Measurements from ENCODE around the gene NANOS1. TPM values are rescaled to one million over a fixed set of nuclear protein-coding genes. Genes with fewer than 3 reads are reported as not detected.

Gene NANOS1
- polyA plus RNA-seq, 2 donors: 1.1 to 1.3 TPM

GRCh38 chr10:119049777-119050176 lies 20.3 kb downstream of the NANOS1 start:
- no peaks in the 10 kb centered on the region for H3K27me3 ChIP-seq (ENCODE audit: control insufficient read depth in 1 of 2, insufficient read depth in 2 of 2, low read length in 2 of 2)
- 96 to 97% methylated on average over 14 of the region's 14 CpGs for WGBS, 2 donors
- H3K4me1 ChIP-seq (ENCODE audit: control insufficient read depth in 2 of 2, insufficient read depth in 2 of 2, low read length in 1 of 2): no peaks in the 10 kb centered on the region
- no peak overlapping the region for H3K27ac ChIP-seq (ENCODE audit: low read depth in 2 of 2, low read length in 1 of 2)
- H3K9me3 ChIP-seq (ENCODE audit: control insufficient read depth in 2 of 2, insufficient read depth in 1 of 2, low read depth in 1 of 2, low read length in 1 of 2): no peaks in the 10 kb centered on the region
- no peak overlapping the region for H3K4me3 ChIP-seq (ENCODE audit: low read depth in 1 of 2, low read length in 2 of 2)
- peaks cover 14 to 17% of the 10 kb centered on the region in 2 donors for H3K36me3 ChIP-seq (ENCODE audit: control insufficient read depth in 2 of 2, insufficient read depth in 2 of 2, low read length in 1 of 2)

GRCh38 chr10:119051775-119052174 lies 22.3 kb downstream of the NANOS1 start:
- H3K27me3 ChIP-seq (ENCODE audit: control insufficient read depth in 1 of 2, insufficient read depth in 2 of 2, low read length in 2 of 2): no peaks in the 10 kb centered on the region
- no peak overlapping the region for H3K27ac ChIP-seq (ENCODE audit: low read depth in 2 of 2, low read length in 1 of 2)
- no peaks in the 10 kb centered on the region for H3K9me3 ChIP-seq (ENCODE audit: control insufficient read depth in 2 of 2, insufficient read depth in 1 of 2, low read depth in 1 of 2, low read length in 1 of 2)
- peaks cover 16 to 20% of the 10 kb centered on the region in 2 donors for H3K36me3 ChIP-seq (ENCODE audit: control insufficient read depth in 2 of 2, insufficient read depth in 2 of 2, low read length in 1 of 2)
- WGBS, 2 donors: 77 to 88% methylated on average over 3 of the region's 3 CpGs
- H3K4me1 ChIP-seq (ENCODE audit: control insufficient read depth in 2 of 2, insufficient read depth in 2 of 2, low read length in 1 of 2): no peaks in the 10 kb centered on the region
- no peak overlapping the region for H3K4me3 ChIP-seq (ENCODE audit: low read depth in 1 of 2, low read length in 2 of 2)

- WGBS, 2 donors: 84 to 92% methylated on average over 1 of the region's 1 CpG
These were observed 26.0 kb downstream of the NANOS1 start for GRCh38 chr10:119055472-119055871.

GRCh38 chr10:119058010-119058409 lies 28.5 kb downstream of the NANOS1 start:
- WGBS, 2 donors: 91 to 92% methylated on average over 11 of the region's 11 CpGs
- Histone ChIP-seq H3K27ac (ENCODE audit: low read depth in 2 of 2, low read length in 1 of 2) (no peak overlapping the region), H3K4me1 (ENCODE audit: control insufficient read depth in 2 of 2, insufficient read depth in 2 of 2, low read length in 1 of 2) (no peaks in the 10 kb centered on the region), H3K9me3 (ENCODE audit: control insufficient read depth in 2 of 2, insufficient read depth in 1 of 2, low read depth in 1 of 2, low read length in 1 of 2) (no peaks in the 10 kb centered on the region), H3K36me3 (ENCODE audit: control insufficient read depth in 2 of 2, insufficient read depth in 2 of 2, low read length in 1 of 2) (peaks cover 20 to 21% of the 10 kb centered on the region in 2 donors), H3K4me3 (ENCODE audit: low read depth in 1 of 2, low read length in 2 of 2) (no peak overlapping the region), H3K27me3 (ENCODE audit: control insufficient read depth in 1 of 2, insufficient read depth in 2 of 2, low read length in 2 of 2) (no peaks in the 10 kb centered on the region)

More at GRCh38 chr10:119055472-119055871, 26.0 kb downstream of the NANOS1 start:
- no peaks in the 10 kb centered on the region for H3K4me1 ChIP-seq (ENCODE audit: control insufficient read depth in 2 of 2, insufficient read depth in 2 of 2, low read length in 1 of 2)
- H3K9me3 ChIP-seq (ENCODE audit: control insufficient read depth in 2 of 2, insufficient read depth in 1 of 2, low read depth in 1 of 2, low read length in 1 of 2): no peaks in the 10 kb centered on the region
- H3K4me3 ChIP-seq (ENCODE audit: low read depth in 1 of 2, low read length in 2 of 2): no peak overlapping the region
- H3K36me3 ChIP-seq (ENCODE audit: control insufficient read depth in 2 of 2, insufficient read depth in 2 of 2, low read length in 1 of 2): peaks cover 21% of the 10 kb centered on the region in 2 donors
- no peaks in the 10 kb centered on the region for H3K27me3 ChIP-seq (ENCODE audit: control insufficient read depth in 1 of 2, insufficient read depth in 2 of 2, low read length in 2 of 2)
- H3K27ac ChIP-seq (ENCODE audit: low read depth in 2 of 2, low read length in 1 of 2): no peak overlapping the region

DNA sequence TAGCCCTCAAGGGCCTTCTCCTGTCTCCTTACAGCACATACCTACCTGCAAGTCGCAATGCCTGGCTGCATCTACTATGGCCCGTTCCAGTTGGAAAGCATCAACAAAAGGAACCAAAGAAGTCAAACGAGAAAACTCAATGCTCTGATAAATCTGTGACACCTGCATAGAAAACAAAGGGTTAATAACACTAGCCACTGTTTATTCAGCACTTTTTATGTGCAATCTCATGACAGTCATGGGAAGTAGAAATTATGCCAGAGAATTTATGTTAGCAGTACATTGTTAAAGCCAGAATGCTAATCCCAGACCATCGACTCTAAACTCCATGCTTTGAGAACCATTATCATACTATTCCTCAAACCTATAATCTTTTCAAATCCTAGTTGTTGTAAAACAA lies 30.0 kb downstream of the NANOS1 start:
- 73 to 74% methylated on average over 4 of the region's 4 CpGs for WGBS, 2 donors
- H3K4me3 ChIP-seq (ENCODE audit: low read depth in 1 of 2, low read length in 2 of 2): no peak overlapping the region
- H3K4me1 ChIP-seq (ENCODE audit: control insufficient read depth in 2 of 2, insufficient read depth in 2 of 2, low read length in 1 of 2): no peaks in the 10 kb centered on the region
- no peak overlapping the region for H3K27ac ChIP-seq (ENCODE audit: low read depth in 2 of 2, low read length in 1 of 2)
- H3K9me3 ChIP-seq (ENCODE audit: control insufficient read depth in 2 of 2, insufficient read depth in 1 of 2, low read depth in 1 of 2, low read length in 1 of 2): no peaks in the 10 kb centered on the region
- H3K27me3 ChIP-seq (ENCODE audit: control insufficient read depth in 1 of 2, insufficient read depth in 2 of 2, low read length in 2 of 2): no peaks in the 10 kb centered on the region
- H3K36me3 ChIP-seq (ENCODE audit: control insufficient read depth in 2 of 2, insufficient read depth in 2 of 2, low read length in 1 of 2): peaks cover 15 to 22% of the 10 kb centered on the region in 2 donors

GRCh38 chr10:119060107-119060506 lies 30.6 kb downstream of the NANOS1 start:
- no peaks in the 10 kb centered on the region for H3K4me1 ChIP-seq (ENCODE audit: control insufficient read depth in 2 of 2, insufficient read depth in 2 of 2, low read length in 1 of 2)
- no peak overlapping the region for H3K4me3 ChIP-seq (ENCODE audit: low read depth in 1 of 2, low read length in 2 of 2)
- no peaks in the 10 kb centered on the region for H3K27me3 ChIP-seq (ENCODE audit: control insufficient read depth in 1 of 2, insufficient read depth in 2 of 2, low read length in 2 of 2)
- H3K27ac ChIP-seq (ENCODE audit: low read depth in 2 of 2, low read length in 1 of 2): no peak overlapping the region
- H3K36me3 ChIP-seq (ENCODE audit: control insufficient read depth in 2 of 2, insufficient read depth in 2 of 2, low read length in 1 of 2): peaks cover 15 to 24% of the 10 kb centered on the region in 2 donors
- no peaks in the 10 kb centered on the region for H3K9me3 ChIP-seq (ENCODE audit: control insufficient read depth in 2 of 2, insufficient read depth in 1 of 2, low read depth in 1 of 2, low read length in 1 of 2)
- 89 to 100% methylated on average over 1 of the region's 1 CpG for WGBS, 2 donors

DNA sequence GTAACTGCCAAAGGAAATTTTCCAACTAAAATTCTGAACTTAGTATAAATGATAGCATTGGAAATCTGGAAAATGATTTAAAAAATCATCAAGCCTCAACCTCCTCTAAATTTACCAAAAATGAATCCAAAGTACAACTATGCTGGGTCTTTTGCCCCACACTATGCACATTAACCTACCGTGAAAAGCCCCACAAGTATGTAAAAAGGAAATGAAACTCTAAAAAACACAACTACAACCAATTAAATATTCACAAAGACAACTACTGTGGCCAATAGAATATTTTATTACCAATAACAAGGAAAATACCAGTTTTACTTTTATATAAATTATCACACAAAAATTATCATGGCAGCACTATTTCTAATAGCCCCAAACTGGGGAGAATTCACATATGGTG lies 31.8 kb downstream of the NANOS1 start:
- Histone ChIP-seq H3K4me1 (ENCODE audit: control insufficient read depth in 2 of 2, insufficient read depth in 2 of 2, low read length in 1 of 2) (no peaks in the 10 kb centered on the region), H3K9me3 (ENCODE audit: control insufficient read depth in 2 of 2, insufficient read depth in 1 of 2, low read depth in 1 of 2, low read length in 1 of 2) (no peaks in the 10 kb centered on the region), H3K36me3 (ENCODE audit: control insufficient read depth in 2 of 2, insufficient read depth in 2 of 2, low read length in 1 of 2) (peaks cover 13 to 24% of the 10 kb centered on the region in 2 donors), H3K4me3 (ENCODE audit: low read depth in 1 of 2, low read length in 2 of 2) (no peak overlapping the region), H3K27ac (ENCODE audit: low read depth in 2 of 2, low read length in 1 of 2) (no peak overlapping the region), H3K27me3 (ENCODE audit: control insufficient read depth in 1 of 2, insufficient read depth in 2 of 2, low read length in 2 of 2) (no peaks in the 10 kb centered on the region)
- WGBS, 2 donors: 72 to 80% methylated on average over 1 of the region's 1 CpG

DNA sequence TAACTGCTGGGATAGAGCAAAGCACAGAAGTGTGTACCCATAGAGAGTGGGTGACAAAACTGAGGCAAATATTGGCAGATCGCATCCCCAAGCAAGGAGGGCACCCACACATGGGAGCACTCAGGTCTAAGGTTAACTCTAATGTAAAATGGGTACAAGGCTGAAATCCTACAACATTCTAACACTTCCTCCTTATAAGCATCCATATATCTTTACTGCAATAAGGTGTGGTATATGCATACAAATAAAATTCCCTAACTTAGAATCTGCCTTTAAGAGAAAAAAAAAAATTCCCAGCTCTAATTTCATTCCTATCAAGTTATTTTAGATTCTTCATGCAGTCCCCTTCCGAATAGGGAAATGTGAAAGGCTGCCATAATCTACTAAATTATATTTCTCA lies 32.4 kb downstream of the NANOS1 start:
- no peaks in the 10 kb centered on the region for H3K4me1 ChIP-seq (ENCODE audit: control insufficient read depth in 2 of 2, insufficient read depth in 2 of 2, low read length in 1 of 2)
- peaks cover 13 to 26% of the 10 kb centered on the region in 2 donors for H3K36me3 ChIP-seq (ENCODE audit: control insufficient read depth in 2 of 2, insufficient read depth in 2 of 2, low read length in 1 of 2)
- H3K4me3 ChIP-seq (ENCODE audit: low read depth in 1 of 2, low read length in 2 of 2): no peak overlapping the region
- no peak overlapping the region for H3K27ac ChIP-seq (ENCODE audit: low read depth in 2 of 2, low read length in 1 of 2)
- H3K27me3 ChIP-seq (ENCODE audit: control insufficient read depth in 1 of 2, insufficient read depth in 2 of 2, low read length in 2 of 2): no peaks in the 10 kb centered on the region
- WGBS, 2 donors: 92 to 97% methylated on average over 2 of the region's 2 CpGs
- no peaks in the 10 kb centered on the region for H3K9me3 ChIP-seq (ENCODE audit: control insufficient read depth in 2 of 2, insufficient read depth in 1 of 2, low read depth in 1 of 2, low read length in 1 of 2)

DNA sequence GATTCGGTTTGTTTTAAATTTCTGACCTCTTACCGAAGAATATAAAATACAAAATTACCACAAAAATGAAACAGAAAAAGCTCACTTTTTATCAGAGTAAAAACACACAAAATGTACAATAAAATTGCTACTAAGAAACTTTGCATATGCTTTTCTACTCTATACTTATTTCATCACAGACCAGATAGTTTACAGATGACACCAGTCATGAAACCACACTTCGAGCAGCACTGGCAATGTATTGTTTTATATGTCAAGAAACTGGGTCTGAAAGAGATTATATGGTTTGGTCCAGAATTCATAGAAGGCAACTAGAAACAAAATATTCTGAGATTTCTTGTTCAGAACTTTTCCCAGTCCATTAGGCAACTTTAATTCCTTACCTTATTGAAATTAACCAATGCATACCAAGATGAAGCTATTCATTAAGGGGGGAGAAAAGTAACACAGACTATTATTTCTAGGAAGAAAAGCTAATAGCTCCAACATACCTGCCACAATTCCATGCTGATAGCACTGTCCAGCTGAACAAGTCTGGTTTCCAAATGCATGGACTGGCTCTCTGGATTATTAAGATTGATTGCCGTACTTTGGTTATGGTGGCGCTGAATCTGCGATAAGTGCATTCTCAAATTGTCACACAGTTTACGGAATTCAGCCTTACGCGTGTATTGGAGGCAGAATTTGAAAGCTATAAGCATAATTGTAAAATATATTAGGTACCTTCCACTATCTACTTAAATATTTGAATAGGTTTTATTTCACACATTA lies 41.1 kb downstream of the NANOS1 start:
- Histone ChIP-seq H3K36me3 (ENCODE audit: control insufficient read depth in 2 of 2, insufficient read depth in 2 of 2, low read length in 1 of 2) (peaks cover 3 to 11% of the 10 kb centered on the region in 2 donors), H3K9me3 (ENCODE audit: control insufficient read depth in 2 of 2, insufficient read depth in 1 of 2, low read depth in 1 of 2, low read length in 1 of 2) (no peaks in the 10 kb centered on the region), H3K4me1 (ENCODE audit: control insufficient read depth in 2 of 2, insufficient read depth in 2 of 2, low read length in 1 of 2) (no peaks in the 10 kb centered on the region), H3K27me3 (ENCODE audit: control insufficient read depth in 1 of 2, insufficient read depth in 2 of 2, low read length in 2 of 2) (no peaks in the 10 kb centered on the region), H3K27ac (ENCODE audit: low read depth in 2 of 2, low read length in 1 of 2) (no peak overlapping the region), H3K4me3 (ENCODE audit: low read depth in 1 of 2, low read length in 2 of 2) (no peak overlapping the region)
- WGBS, 2 donors: 93 to 95% methylated on average over 9 of the region's 9 CpGs

- WGBS, 2 donors: 74 to 76% methylated on average over 6 of the region's 6 CpGs
- Histone ChIP-seq H3K27me3 (ENCODE audit: control insufficient read depth in 1 of 2, insufficient read depth in 2 of 2, low read length in 2 of 2) (no peaks in the 10 kb centered on the region), H3K9me3 (ENCODE audit: control insufficient read depth in 2 of 2, insufficient read depth in 1 of 2, low read depth in 1 of 2, low read length in 1 of 2) (no peaks in the 10 kb centered on the region), H3K36me3 (ENCODE audit: control insufficient read depth in 2 of 2, insufficient read depth in 2 of 2, low read length in 1 of 2) (peaks cover 0 to 4% of the 10 kb centered on the region in 2 donors), H3K27ac (ENCODE audit: low read depth in 2 of 2, low read length in 1 of 2) (no peak overlapping the region), H3K4me1 (ENCODE audit: control insufficient read depth in 2 of 2, insufficient read depth in 2 of 2, low read length in 1 of 2) (peaks cover 0 to 2% of the 10 kb centered on the region in 2 donors), H3K4me3 (ENCODE audit: low read depth in 1 of 2, low read length in 2 of 2) (no peak overlapping the region)
These were observed 44.1 kb downstream of the NANOS1 start for GRCh38 chr10:119073584-119073983.
